ENCODE results near the gene TTC9B.

The TTC9B gene

GRCh38 chr19:40232479-40232878 lies 14.3 kb upstream of the TTC9B start:
- Histone ChIP-seq H3K9ac (ENCODE audit: low read length) (no peak overlapping the region), H3K27me3 (replicated peaks; ENCODE audit: insufficient read depth, low read length) (no peaks in the 10 kb centered on the region), H3F3A (ENCODE audit: insufficient read depth, low read length) (no peaks in the 10 kb centered on the region), H3K4me3 (ENCODE audit: low read length) (no peak overlapping the region), H3K79me2 (ENCODE audit: low read length) (no peaks in the 10 kb centered on the region), H2AFZ (ENCODE audit: low read length) (no peak overlapping the region), H3K4me1 (ENCODE audit: low read length) (no peaks in the 10 kb centered on the region), H4K20me1 (ENCODE audit: insufficient read depth, low read length) (no peaks in the 10 kb centered on the region), H3K27ac (ENCODE audit: low read length) (no peak overlapping the region), H3K9me3 (replicated peaks; ENCODE audit: insufficient read depth, low read length) (no peaks in the 10 kb centered on the region), H3K36me3 (replicated peaks; ENCODE audit: insufficient read depth, low read length) (no peaks in the 10 kb centered on the region), H3K4me2 (ENCODE audit: low read depth, low read length) (no peak overlapping the region), H3K9me2 (replicated peaks; ENCODE audit: insufficient read depth, low read length) (no peaks in the 10 kb centered on the region)
- no peak for DNase-seq
- TF ChIP-seq, protein P1, sequence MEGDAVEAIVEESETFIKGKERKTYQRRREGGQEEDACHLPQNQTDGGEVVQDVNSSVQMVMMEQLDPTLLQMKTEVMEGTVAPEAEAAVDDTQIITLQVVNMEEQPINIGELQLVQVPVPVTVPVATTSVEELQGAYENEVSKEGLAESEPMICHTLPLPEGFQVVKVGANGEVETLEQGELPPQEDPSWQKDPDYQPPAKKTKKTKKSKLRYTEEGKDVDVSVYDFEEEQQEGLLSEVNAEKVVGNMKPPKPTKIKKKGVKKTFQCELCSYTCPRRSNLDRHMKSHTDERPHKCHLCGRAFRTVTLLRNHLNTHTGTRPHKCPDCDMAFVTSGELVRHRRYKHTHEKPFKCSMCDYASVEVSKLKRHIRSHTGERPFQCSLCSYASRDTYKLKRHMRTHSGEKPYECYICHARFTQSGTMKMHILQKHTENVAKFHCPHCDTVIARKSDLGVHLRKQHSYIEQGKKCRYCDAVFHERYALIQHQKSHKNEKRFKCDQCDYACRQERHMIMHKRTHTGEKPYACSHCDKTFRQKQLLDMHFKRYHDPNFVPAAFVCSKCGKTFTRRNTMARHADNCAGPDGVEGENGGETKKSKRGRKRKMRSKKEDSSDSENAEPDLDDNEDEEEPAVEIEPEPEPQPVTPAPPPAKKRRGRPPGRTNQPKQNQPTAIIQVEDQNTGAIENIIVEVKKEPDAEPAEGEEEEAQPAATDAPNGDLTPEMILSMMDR (IDR thresholded peaks at IDR 0.05; ENCODE audit: low read length) = no peak
- no peak for TF ChIP-seq EZH2phosphoT487 (IDR thresholded peaks at IDR 0.05; ENCODE audit: low read length)
- TF ChIP-seq EZH2 (optimal IDR thresholded peaks at IDR 0.05; ENCODE audit: low read depth, low read length) = no peak

GRCh38 chr19:40231544-40232424 lies 13.6 kb upstream of the TTC9B start:
- Histone ChIP-seq H3K9ac (ENCODE audit: low read length) (no peak overlapping the region), H3K27ac (ENCODE audit: low read length) (no peak overlapping the region)

DNA sequence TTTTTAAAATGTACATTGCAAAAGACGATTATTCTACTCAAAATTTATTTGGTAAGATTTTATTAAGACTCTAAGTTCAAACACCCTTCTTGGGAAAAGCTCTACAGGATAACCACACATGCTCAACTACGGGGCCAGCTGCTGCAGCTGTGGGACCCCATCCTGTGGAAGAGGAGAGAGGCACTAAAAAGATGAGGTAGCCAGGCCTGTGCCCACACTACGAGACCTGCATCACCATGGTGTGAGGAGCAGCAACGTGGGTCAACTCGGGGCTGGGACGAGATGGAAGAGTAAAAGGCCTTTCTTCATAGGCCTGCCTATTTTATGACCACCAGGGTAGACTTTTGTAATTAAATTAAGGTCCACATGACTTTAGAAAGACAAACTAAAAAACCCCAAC lies 12.9 kb upstream of the TTC9B start:
- Histone ChIP-seq H3K27me3 (replicated peaks; ENCODE audit: insufficient read depth, low read length) (0 out of 2 replicates have a peak, but pooled peaks cover 5% of the 10 kb centered on the region), H3K4me1 (ENCODE audit: low read length) (no peaks in the 10 kb centered on the region), H3K9me2 (replicated peaks; ENCODE audit: insufficient read depth, low read length) (no peaks in the 10 kb centered on the region), H2AFZ (ENCODE audit: low read length) (no peak overlapping the region), H3K9ac (ENCODE audit: low read length) (no peak overlapping the region), H4K20me1 (ENCODE audit: insufficient read depth, low read length) (no peaks in the 10 kb centered on the region), H3K27ac (ENCODE audit: low read length) (no peak overlapping the region), H3K36me3 (replicated peaks; ENCODE audit: insufficient read depth, low read length) (no peaks in the 10 kb centered on the region), H3K4me3 (ENCODE audit: low read length) (no peak overlapping the region), H3K9me3 (replicated peaks; ENCODE audit: insufficient read depth, low read length) (no peaks in the 10 kb centered on the region), H3F3A (ENCODE audit: insufficient read depth, low read length) (no peaks in the 10 kb centered on the region), H3K79me2 (ENCODE audit: low read length) (no peaks in the 10 kb centered on the region), H3K4me2 (ENCODE audit: low read depth, low read length) (no peak overlapping the region)
- no peak for TF ChIP-seq EZH2phosphoT487 (IDR thresholded peaks at IDR 0.05; ENCODE audit: low read length)
- no peak for TF ChIP-seq EZH2 (optimal IDR thresholded peaks at IDR 0.05; ENCODE audit: low read depth, low read length)
- TF ChIP-seq, protein P1 (IDR thresholded peaks at IDR 0.05; ENCODE audit: low read length) = no peak
- no peak for DNase-seq

More at GRCh38 chr19:40231544-40232424, 13.6 kb upstream of the TTC9B start:
- H3K4me3 ChIP-seq (ENCODE audit: low read length) = no peak overlapping the region
- H2AFZ ChIP-seq (ENCODE audit: low read length) = no peak overlapping the region
- DNase-seq = no peak
- no peaks in the 10 kb centered on the region for H3K79me2 ChIP-seq (ENCODE audit: low read length)
- TF ChIP-seq EZH2 (optimal IDR thresholded peaks at IDR 0.05; ENCODE audit: low read depth, low read length) (no peak), EZH2phosphoT487 (IDR thresholded peaks at IDR 0.05; ENCODE audit: low read length) (no peak)
- TF ChIP-seq, protein P1 (IDR thresholded peaks at IDR 0.05; ENCODE audit: low read length) = no peak
- no peaks in the 10 kb centered on the region for H3K4me1 ChIP-seq (ENCODE audit: low read length)
- H3K4me2 ChIP-seq (ENCODE audit: low read depth, low read length) = no peak overlapping the region
- H3K9me3 ChIP-seq (replicated peaks; ENCODE audit: insufficient read depth, low read length) = no peaks in the 10 kb centered on the region
- no peaks in the 10 kb centered on the region for H3K36me3 ChIP-seq (replicated peaks; ENCODE audit: insufficient read depth, low read length)
- no peaks in the 10 kb centered on the region for H3F3A ChIP-seq (ENCODE audit: insufficient read depth, low read length)
- H3K9me2 ChIP-seq (replicated peaks; ENCODE audit: insufficient read depth, low read length) = no peaks in the 10 kb centered on the region
- no peaks in the 10 kb centered on the region for H4K20me1 ChIP-seq (ENCODE audit: insufficient read depth, low read length)
- H3K27me3 ChIP-seq (replicated peaks; ENCODE audit: insufficient read depth, low read length) = 0 out of 2 replicates have a peak, but pooled peaks cover under 1% of the 10 kb centered on the region

Data from MM.1S (cell line).